ENCODE data around the gene SLC26A11.

SLC26A11 gene

DNA sequence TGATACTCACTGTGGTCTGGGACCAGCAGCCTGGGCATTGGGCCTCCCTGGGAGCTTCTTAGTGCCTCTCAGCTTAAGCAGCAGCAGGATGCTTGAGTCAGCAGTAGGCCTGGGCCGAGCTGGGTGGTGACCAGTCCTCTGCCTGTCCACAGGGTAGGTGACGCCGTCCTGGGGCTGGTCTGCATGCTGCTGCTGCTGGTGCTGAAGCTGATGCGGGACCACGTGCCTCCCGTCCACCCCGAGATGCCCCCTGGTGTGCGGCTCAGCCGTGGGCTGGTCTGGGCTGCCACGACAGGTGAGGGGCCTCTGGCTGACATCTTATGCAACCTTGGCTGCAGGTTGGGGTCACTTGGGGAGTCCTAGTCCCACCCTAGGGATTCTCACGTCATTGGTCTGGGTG lies 7.4 kb downstream of the SLC26A11 start:
- TF ChIP-seq, protein P1, sequence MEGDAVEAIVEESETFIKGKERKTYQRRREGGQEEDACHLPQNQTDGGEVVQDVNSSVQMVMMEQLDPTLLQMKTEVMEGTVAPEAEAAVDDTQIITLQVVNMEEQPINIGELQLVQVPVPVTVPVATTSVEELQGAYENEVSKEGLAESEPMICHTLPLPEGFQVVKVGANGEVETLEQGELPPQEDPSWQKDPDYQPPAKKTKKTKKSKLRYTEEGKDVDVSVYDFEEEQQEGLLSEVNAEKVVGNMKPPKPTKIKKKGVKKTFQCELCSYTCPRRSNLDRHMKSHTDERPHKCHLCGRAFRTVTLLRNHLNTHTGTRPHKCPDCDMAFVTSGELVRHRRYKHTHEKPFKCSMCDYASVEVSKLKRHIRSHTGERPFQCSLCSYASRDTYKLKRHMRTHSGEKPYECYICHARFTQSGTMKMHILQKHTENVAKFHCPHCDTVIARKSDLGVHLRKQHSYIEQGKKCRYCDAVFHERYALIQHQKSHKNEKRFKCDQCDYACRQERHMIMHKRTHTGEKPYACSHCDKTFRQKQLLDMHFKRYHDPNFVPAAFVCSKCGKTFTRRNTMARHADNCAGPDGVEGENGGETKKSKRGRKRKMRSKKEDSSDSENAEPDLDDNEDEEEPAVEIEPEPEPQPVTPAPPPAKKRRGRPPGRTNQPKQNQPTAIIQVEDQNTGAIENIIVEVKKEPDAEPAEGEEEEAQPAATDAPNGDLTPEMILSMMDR (IDR thresholded peaks at IDR 0.05), result no peak
- Histone ChIP-seq H3K4me3 (no peak overlapping the region), H3K36me3 (peaks cover 22 to 77% (median 64%) of the 10 kb centered on the region in 3 donors), H3K27ac (no peak overlapping the region), H3K9me3 (peaks cover 0 to 15% (median 12%) of the 10 kb centered on the region in 3 donors), H3K27me3 (no peaks in the 10 kb centered on the region), H3K4me1 (peaks cover 0 to 1% (median under 1%) of the 10 kb centered on the region in 4 donors)
- no peak for DNase-seq
- intact Hi-C loops (cut with DNase I; ENCODE audit: low total_unique reads), result no loop called here

DNA sequence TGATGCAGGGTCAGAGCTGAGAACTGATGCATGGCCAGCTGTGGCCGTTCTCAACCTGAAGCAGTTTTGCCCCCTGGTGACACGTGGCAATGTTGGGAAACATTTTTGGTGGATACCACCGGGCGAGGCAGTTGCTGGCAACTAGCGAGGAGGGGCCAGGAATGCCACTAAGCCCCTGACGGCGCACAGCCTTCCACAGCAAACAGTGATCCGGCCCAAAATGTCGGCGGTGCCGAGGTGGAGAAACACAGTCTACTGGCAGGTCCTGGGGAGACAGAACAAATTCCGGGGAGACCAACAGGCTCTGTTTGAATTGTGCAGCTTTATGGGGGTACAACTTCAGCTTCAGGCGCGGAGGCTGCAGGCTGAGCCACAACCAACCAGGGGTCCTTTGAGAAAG lies 8.2 kb downstream of the SLC26A11 start:
- H3K27ac ChIP-seq, result no peak overlapping the region
- no peaks in the 10 kb centered on the region for H3K4me1 ChIP-seq
- no peak overlapping the region for H3K4me3 ChIP-seq
- H3K9me3 ChIP-seq, result peaks cover 0 to 19% (median 19%) of the 10 kb centered on the region in 3 donors
- peaks cover 30 to 79% (median 72%) of the 10 kb centered on the region in 3 donors for H3K36me3 ChIP-seq
- no peaks in the 10 kb centered on the region for H3K27me3 ChIP-seq
- TF ChIP-seq, protein P1 (IDR thresholded peaks at IDR 0.05), result no peak
- intact Hi-C loops (cut with DNase I; ENCODE audit: low total_unique reads), result no loop called here
- DNase-seq, result no peak

DNA sequence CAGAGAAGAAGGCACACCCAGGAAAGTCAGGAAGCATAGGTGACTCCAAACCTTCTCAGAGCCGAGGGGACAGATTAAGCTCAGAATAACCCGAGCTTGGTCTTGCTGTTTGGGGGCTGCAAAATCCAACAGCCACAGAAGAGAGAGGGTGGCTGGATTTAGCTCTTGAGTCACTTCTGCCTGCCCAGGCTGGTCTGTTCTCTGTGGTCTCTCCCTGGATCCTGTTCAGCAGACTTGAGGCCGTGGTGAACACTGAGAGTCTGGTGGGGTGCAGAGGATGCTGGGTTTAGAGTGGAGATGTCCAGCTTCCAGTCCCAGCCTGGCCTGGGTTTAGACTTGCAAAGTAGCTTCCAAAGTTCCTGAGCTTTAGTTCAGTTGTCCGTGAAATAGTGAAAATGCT lies 8.8 kb downstream of the SLC26A11 start:
- Histone ChIP-seq H3K36me3 (peaks cover 35 to 84% (median 74%) of the 10 kb centered on the region in 3 donors), H3K4me3 (no peak overlapping the region), H3K9me3 (peaks cover 0 to 21% (median 19%) of the 10 kb centered on the region in 3 donors), H3K27me3 (no peaks in the 10 kb centered on the region), H3K27ac (no peak overlapping the region), H3K4me1 (no peaks in the 10 kb centered on the region)
- intact Hi-C loops (cut with DNase I; ENCODE audit: low total_unique reads), result no loop called here
- TF ChIP-seq, protein P1 (IDR thresholded peaks at IDR 0.05), result no peak
- DNase-seq, result no peak

DNA sequence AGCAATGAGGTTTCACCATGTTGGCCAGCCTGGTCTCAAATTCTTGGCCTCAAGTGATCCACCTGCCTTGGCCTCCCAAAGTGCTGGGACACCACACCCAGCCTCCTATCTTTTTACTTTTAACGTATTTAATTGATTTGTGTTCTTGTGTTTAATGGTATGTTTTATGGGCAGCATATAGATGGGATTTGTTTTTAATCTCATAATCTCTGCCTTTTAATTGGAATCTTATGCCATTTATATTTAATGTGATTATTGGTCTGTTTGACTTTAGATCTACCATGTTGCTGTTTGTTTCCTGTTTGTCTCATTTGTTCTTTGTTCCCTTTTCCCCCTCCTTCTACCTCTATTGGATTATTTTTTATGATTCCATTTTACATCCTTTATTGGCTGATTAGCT lies 12.2 kb downstream of the SLC26A11 start:
- H3K9me3 ChIP-seq, result peaks cover 0 to 24% (median 19%) of the 10 kb centered on the region in 3 donors
- intact Hi-C loops (cut with DNase I; ENCODE audit: low total_unique reads), result no loop called here
- no peak overlapping the region for H3K4me3 ChIP-seq
- TF ChIP-seq, protein P1 (IDR thresholded peaks at IDR 0.05), result no peak
- no peak for DNase-seq
- H3K4me1 ChIP-seq, result no peaks in the 10 kb centered on the region
- no peaks in the 10 kb centered on the region for H3K27me3 ChIP-seq
- H3K36me3 ChIP-seq, result peaks cover 44 to 89% (median 83%) of the 10 kb centered on the region in 3 donors
- H3K27ac ChIP-seq, result no peak overlapping the region

DNA sequence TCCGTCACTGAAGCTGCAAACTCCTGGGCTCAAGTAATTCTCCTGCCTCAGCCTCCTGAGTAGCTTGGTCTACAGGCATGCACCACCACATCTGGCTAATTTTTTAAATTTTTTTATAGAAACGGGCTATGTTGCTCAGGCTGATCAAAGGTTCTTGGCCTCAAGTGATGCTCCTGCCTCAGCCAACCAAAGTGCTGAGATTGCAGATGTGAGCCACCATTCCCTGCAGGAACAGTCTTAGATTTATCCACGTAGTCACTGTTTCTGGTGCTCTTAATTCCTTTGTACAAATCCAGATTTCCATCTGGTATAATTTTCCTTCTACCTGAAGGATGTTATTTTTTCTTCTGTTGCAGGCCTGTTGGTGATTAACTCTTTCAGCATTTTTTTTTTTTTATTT lies 13.0 kb downstream of the SLC26A11 start:
- no peak for DNase-seq
- H3K9me3 ChIP-seq, result peaks cover 0 to 24% (median 19%) of the 10 kb centered on the region in 3 donors
- peaks cover 50 to 89% (median 83%) of the 10 kb centered on the region in 3 donors for H3K36me3 ChIP-seq
- no peak overlapping the region for H3K27ac ChIP-seq
- no peak overlapping the region for H3K4me3 ChIP-seq
- no peaks in the 10 kb centered on the region for H3K4me1 ChIP-seq
- H3K27me3 ChIP-seq, result no peaks in the 10 kb centered on the region
- TF ChIP-seq, protein P1 (IDR thresholded peaks at IDR 0.05), result no peak
- intact Hi-C loops (cut with DNase I; ENCODE audit: low total_unique reads), result no loop called here

DNA sequence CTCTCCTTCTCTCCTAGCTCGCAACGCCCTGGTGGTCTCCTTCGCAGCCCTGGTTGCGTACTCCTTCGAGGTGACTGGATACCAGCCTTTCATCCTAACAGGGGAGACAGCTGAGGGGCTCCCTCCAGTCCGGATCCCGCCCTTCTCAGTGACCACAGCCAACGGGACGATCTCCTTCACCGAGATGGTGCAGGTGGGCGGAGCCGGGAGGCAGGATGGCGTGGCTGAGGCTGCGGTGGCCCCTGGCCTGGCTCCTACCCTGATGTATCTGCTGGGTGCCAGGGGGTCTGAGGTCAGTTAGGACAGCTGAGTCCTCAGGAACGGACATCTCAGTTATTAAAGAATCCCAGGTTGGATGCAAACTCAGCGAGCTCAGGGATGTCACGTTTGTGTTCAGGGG lies 16.7 kb downstream of the SLC26A11 start:
- TF ChIP-seq, protein P1 (IDR thresholded peaks at IDR 0.05), result no peak
- Histone ChIP-seq H3K27ac (no peak overlapping the region), H3K27me3 (no peaks in the 10 kb centered on the region), H3K4me1 (no peaks in the 10 kb centered on the region), H3K4me3 (no peak overlapping the region), H3K9me3 (peaks cover 0 to 17% (median 15%) of the 10 kb centered on the region in 3 donors), H3K36me3 (peaks cover 54 to 86% (median 65%) of the 10 kb centered on the region in 3 donors)
- no peak for DNase-seq
- intact Hi-C loops (cut with DNase I; ENCODE audit: low total_unique reads), result no loop called here
